HepG2 (cell line): ENCODE measurements around the gene MYL11. TPM values are rescaled to one million over a fixed set of nuclear protein-coding genes. Genes with fewer than 3 reads are reported as not detected.

Experiments
- AGO2 ChIP-seq: fragments of 200-400 bp; formaldehyde crosslinking; optimal IDR thresholded peaks from 2 replicates; pipeline ENCODE3; 2017; ENCODE audit warnings: mild to moderate bottlenecking, low read depth, low read length, moderate library complexity
- ATAD3A ChIP-seq: sonication (generic); formaldehyde crosslinking; IDR thresholded peaks from 2 replicates; pipeline ENCODE4 v1.4.0; 2020; ENCODE audit warnings: missing genetic modification reagents
- E2F5 ChIP-seq: sonication (generic); formaldehyde crosslinking; conservative IDR thresholded peaks from 2 replicates; pipeline ENCODE4 v1.4.0; 2020; ENCODE audit warnings: missing genetic modification reagents
- FOXA3 ChIP-seq: IDR thresholded peaks from 2 replicates; pipeline ENCODE4 v1.6.1; 2016; ENCODE audit warnings: missing genetic modification reagents, missing compliant biosample characterization
- GFI1 ChIP-seq: sonication (generic); formaldehyde crosslinking; IDR thresholded peaks from 2 replicates; pipeline ENCODE4 v1.5.0; 2020; ENCODE audit warnings: missing genetic modification reagents, mild to moderate bottlenecking, borderline replicate concordance
- HNF4A ChIP-seq: sonication (generic); formaldehyde crosslinking; IDR thresholded peaks from 2 replicates; pipeline ENCODE4 v1.4.0; 2020; ENCODE audit warnings: missing genetic modification reagents
- IRF9 ChIP-seq: sonication (generic); formaldehyde crosslinking; IDR thresholded peaks from 2 replicates; pipeline ENCODE4 v1.8.0; 2022; ENCODE audit warnings: missing genetic modification reagents, mild to moderate bottlenecking, borderline replicate concordance
- KLF13 ChIP-seq: sonication (generic); formaldehyde crosslinking; IDR thresholded peaks from 2 replicates; pipeline ENCODE4 v1.4.0; 2020; ENCODE audit warnings: mild to moderate bottlenecking, missing genetic modification reagents
- KLF16 ChIP-seq, 2 experiments: sonication (generic) in 1 of 2; formaldehyde crosslinking in 1 of 2; IDR thresholded peaks; 2 replicates each; pipeline versions ENCODE4 v1.6.1 to v1.8.0; 2016 to 2023; ENCODE audit warnings: missing genetic modification reagents in 2 of 2, missing compliant biosample characterization in 1 of 2
- KMT2A ChIP-seq: sonication (generic); formaldehyde crosslinking; IDR thresholded peaks from 2 replicates; pipeline ENCODE4 v1.4.0; 2020; ENCODE audit warnings: missing genetic modification reagents
- NR3C1 ChIP-seq: sonication (generic); formaldehyde crosslinking; IDR thresholded peaks from 2 replicates; pipeline ENCODE4 v1.4.0; 2020; ENCODE audit warnings: missing genetic modification reagents
- RERE ChIP-seq: IDR thresholded peaks from 2 replicates; pipeline ENCODE4 v1.6.1; 2016; ENCODE audit warnings: low read depth, missing genetic modification reagents, missing compliant biosample characterization
- RFX1 ChIP-seq: fragments of 450-650 bp; IDR thresholded peaks from 2 replicates; pipeline ENCODE4 v1.6.1; 2017
- SNAPC2 ChIP-seq: sonication (generic); formaldehyde crosslinking; IDR thresholded peaks from 2 replicates; pipeline ENCODE4 v1.8.1; 2022; ENCODE audit warnings: mild to moderate bottlenecking, missing genetic modification reagents
- TBX3 ChIP-seq: fragments of 450-650 bp; IDR thresholded peaks from 2 replicates; pipeline ENCODE4 v1.6.1; 2017; ENCODE audit warnings: antibody characterized with exemption, mild to moderate bottlenecking, inconsistent platforms, borderline replicate concordance
- TOE1 ChIP-seq: sonication (generic); formaldehyde crosslinking; IDR thresholded peaks from 2 replicates; pipeline ENCODE4 v1.4.0; 2020; ENCODE audit warnings: mild to moderate bottlenecking, missing genetic modification reagents
- ZBTB7B ChIP-seq: sonication (generic); formaldehyde crosslinking; IDR thresholded peaks from 2 replicates; pipeline ENCODE4 v1.4.0; 2020; ENCODE audit warnings: missing genetic modification reagents
- ZFAT ChIP-seq: sonication (generic); formaldehyde crosslinking; conservative IDR thresholded peaks from 2 replicates; pipeline ENCODE4 v1.8.1; 2023; ENCODE audit warnings: missing genetic modification reagents, inconsistent platforms
- ZFP90 ChIP-seq: sonication (generic); formaldehyde crosslinking; IDR thresholded peaks from 2 replicates; pipeline ENCODE4 v1.8.0; 2022; ENCODE audit warnings: missing genetic modification reagents, mild to moderate bottlenecking, inconsistent platforms, borderline replicate concordance
- ZNF124 ChIP-seq: sonication (generic); formaldehyde crosslinking; IDR thresholded peaks from 2 replicates; pipeline ENCODE4 v1.4.0; 2020; ENCODE audit warnings: missing genetic modification reagents
- ZNF556 ChIP-seq: sonication (generic); formaldehyde crosslinking; IDR thresholded peaks from 2 replicates; pipeline ENCODE4 v1.4.0; 2020; ENCODE audit warnings: mild to moderate bottlenecking, missing genetic modification reagents, borderline replicate concordance
- ZNF691 ChIP-seq: sonication (generic); formaldehyde crosslinking; IDR thresholded peaks from 2 replicates; pipeline ENCODE4 v1.4.0; 2020; ENCODE audit warnings: missing genetic modification reagents, low read depth, mild to moderate bottlenecking, borderline replicate concordance
- polyA plus RNA-seq, 8 experiments: library from polyadenylated mRNA; depleted of rRNA in 3 of 8; stranded (reverse) in 7 of 8; unstranded in 1 of 8; fragments of >200 nt; fragmentation: Illumina TruSeq in 4 of 8; extraction: Trizol in 4 of 8; gene quantifications; 2 replicates each; pipeline versions ENCODE4 v1.2.1 to v1.2.3, GENCODE V29; 2011 to 2016; ENCODE audit warnings: low read depth in 4 of 8, missing spikeins in 1 of 8, mixed read lengths in 1 of 8; ENCODE audit not compliant: insufficient read depth in 1 of 8
- total RNA-seq, 5 experiments: library from RNA; depleted of rRNA; stranded (reverse); fragments of >200 nt; fragmentation: Illumina TruSeq; extraction: Trizol; gene quantifications; 2 replicates each; pipeline ENCODE4 v1.2.3, GENCODE V29; 2016; ENCODE audit warnings: low read depth in 1 of 5

The MYL11 gene
- total and polyA plus RNA-seq, 2 of the 13 experiments (the other 11 are each of a cell fraction or from before 2014, with no cell fraction given): not detected

GRCh38 chr16:30409125-30410060 lies 34.8 kb downstream of the MYL11 start (continued):
- TF ChIP-seq ZFAT (CRISPR knock-in tag) (no peak), E2F5 (CRISPR knock-in tag) (no peak), ZBTB7B (CRISPR knock-in tag) (peak; percentile 86), RERE (no peak), SNAPC2 (no peak), ATAD3A (CRISPR knock-in tag) (no peak), AGO2 (peak; percentile 41), KMT2A (CRISPR knock-in tag) (peak; percentile 86), KLF13 (CRISPR knock-in tag) (no peak), GFI1 (CRISPR knock-in tag) (peak; percentile 74; the same call in 1 of the 2 replicates), RFX1 (no peak), HNF4A (CRISPR knock-in tag) (0 out of 2 replicates have a peak, but pooled peaks have one; percentile 3), ZNF124 (CRISPR knock-in tag) (peak; percentile 87), TBX3 (no peak), ZNF556 (CRISPR knock-in tag) (peak; percentile 48; the same call in 1 of the 2 replicates), IRF9 (CRISPR knock-in tag) (peak; percentile 70; the same call in 1 of the 2 replicates), ZFP90 (CRISPR knock-in tag) (no peak), ZNF691 (CRISPR knock-in tag) (no peak), TOE1 (peak; percentile 53; the same call in 1 of the 2 replicates), KLF16 (CRISPR knock-in tag; IDR thresholded peaks at IDR 0.05) (peak in 1 of 2 experiments; percentile 64; a peak in 2 of 4 replicates), NR3C1 (CRISPR knock-in tag) (no peak), FOXA3 (CRISPR knock-in tag) (peak; percentile 56)
